Activated B cell treated with CpG ODN at 0.5 μM for 24 hours (primary cell): ENCODE measurements around the gene RBM20. TPM values are rescaled to one million over a fixed set of nuclear protein-coding genes. Genes with fewer than 3 reads are reported as not detected.

Experiments used
- ATAC-seq: fragments of 200-7000 bp; cut with Tn5 transposase; one replicate; pipeline ENCODE4 v1.10.0; 2021; ENCODE audit warnings: low read depth, mild to moderate bottlenecking, moderate library complexity
- CTCF ChIA-PET: fragments of 350-600 bp; sonication (Branson Sonifier 250); formaldehyde crosslinking; loops from one replicate; lab custom pipeline; 2021; ENCODE audit warnings: antibody characterized with exemption; lab: Charles Lee
- POLR2A ChIA-PET: fragments of 350-600 bp; sonication (Branson Sonifier 250); formaldehyde crosslinking; loops from one replicate; lab custom pipeline; 2021; ENCODE audit warnings: antibody characterized with exemption; lab: Charles Lee
- DNase-seq: peaks from one replicate; pipeline ENCODE4 v3.0.0; 2022
- H3K27ac Mint-ChIP-seq: one replicate; pipeline ENCODE4 v1.8.0; 2020; ENCODE audit warnings: mixed read lengths
- H3K27me3 Mint-ChIP-seq: one replicate; pipeline ENCODE4 v1.8.0; 2021; ENCODE audit warnings: mixed read lengths
- H3K36me3 Mint-ChIP-seq: one replicate; pipeline ENCODE4 v1.8.0; 2021; ENCODE audit warnings: low read depth, mixed read lengths
- H3K4me1 Mint-ChIP-seq: one replicate; pipeline ENCODE4 v1.8.0; 2021; ENCODE audit warnings: mixed read lengths
- H3K4me3 Mint-ChIP-seq: one replicate; pipeline ENCODE4 v1.8.0; 2020; ENCODE audit warnings: mild to moderate bottlenecking, mixed read lengths
- H3K9me3 Mint-ChIP-seq: one replicate; pipeline ENCODE4 v1.8.0; 2020; ENCODE audit warnings: mixed read lengths
- intact Hi-C: fragments of 100-400 bp; cut with micrococcal nuclease; formaldehyde crosslinking; loops from one replicate; pipeline ENCODE4 v1.15.1; 2024
- total RNA-seq: library from RNA; stranded (reverse); gene quantifications from 2 replicates; pipeline ENCODE4 v1.2.3, GENCODE V29; 2022
- TF ChIP-seq, protein P1 (sequence below): fragments of 200-600 bp; IDR thresholded peaks from one replicate; pipeline ENCODE4 v1.8.0; 2022; ENCODE audit warnings: antibody characterized with exemption, mild to moderate bottlenecking

RBM20 gene
- total RNA-seq, 1 donor from 2014 or later: 0.02 TPM

DNA sequence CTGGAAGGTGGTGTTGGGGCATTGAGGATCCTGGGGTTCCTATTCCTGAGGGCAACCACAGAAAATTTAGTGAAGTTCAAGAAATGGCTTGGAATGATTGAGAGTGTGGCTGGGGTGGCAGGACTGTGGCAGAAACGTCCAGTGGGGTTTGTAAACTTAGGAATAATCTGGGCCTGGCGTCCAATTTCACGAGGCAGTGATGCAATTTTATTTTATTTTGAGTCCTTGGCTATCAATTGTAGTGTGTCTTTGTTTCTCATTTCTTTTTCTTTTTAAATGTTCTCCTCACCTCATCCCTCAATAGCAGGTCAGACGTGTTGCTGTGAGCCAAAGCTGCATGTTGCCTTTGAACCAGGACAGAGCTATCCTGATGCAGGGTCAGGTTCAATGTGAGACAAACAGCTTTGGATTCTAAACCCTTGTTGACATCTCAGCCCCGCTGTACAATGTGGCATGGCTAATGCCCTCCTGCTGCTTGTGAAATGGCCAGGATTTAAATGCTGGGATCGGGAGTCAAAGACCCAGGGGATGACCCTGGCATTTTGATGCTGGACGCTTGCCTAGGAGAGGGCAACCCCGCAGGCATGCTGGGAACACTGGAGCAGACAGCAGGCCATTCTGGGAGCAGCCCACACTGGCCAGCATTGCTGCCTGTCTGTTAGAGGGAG is 64.8 kb downstream of the RBM20 start:
- H3K9me3 Mint-ChIP-seq: peaks cover 2% of the 10 kb centered on the region
- TF ChIP-seq, protein P1, sequence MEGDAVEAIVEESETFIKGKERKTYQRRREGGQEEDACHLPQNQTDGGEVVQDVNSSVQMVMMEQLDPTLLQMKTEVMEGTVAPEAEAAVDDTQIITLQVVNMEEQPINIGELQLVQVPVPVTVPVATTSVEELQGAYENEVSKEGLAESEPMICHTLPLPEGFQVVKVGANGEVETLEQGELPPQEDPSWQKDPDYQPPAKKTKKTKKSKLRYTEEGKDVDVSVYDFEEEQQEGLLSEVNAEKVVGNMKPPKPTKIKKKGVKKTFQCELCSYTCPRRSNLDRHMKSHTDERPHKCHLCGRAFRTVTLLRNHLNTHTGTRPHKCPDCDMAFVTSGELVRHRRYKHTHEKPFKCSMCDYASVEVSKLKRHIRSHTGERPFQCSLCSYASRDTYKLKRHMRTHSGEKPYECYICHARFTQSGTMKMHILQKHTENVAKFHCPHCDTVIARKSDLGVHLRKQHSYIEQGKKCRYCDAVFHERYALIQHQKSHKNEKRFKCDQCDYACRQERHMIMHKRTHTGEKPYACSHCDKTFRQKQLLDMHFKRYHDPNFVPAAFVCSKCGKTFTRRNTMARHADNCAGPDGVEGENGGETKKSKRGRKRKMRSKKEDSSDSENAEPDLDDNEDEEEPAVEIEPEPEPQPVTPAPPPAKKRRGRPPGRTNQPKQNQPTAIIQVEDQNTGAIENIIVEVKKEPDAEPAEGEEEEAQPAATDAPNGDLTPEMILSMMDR: no peak
- DNase-seq (no peak), ATAC-seq (no peak)
- H3K27me3 Mint-ChIP-seq: peaks cover 17% of the 10 kb centered on the region
- ChIA-PET POLR2A (interaction anchor here (0.7 kb wide), 1 partner anchor 256 kb away, joined by 3 read pairs; no protein-coding TSS in a partner anchor), CTCF (no interaction called here)
- intact Hi-C loops: no loop called here
- H3K27ac Mint-ChIP-seq: peak overlapping the region; percentile 2
- H3K36me3 Mint-ChIP-seq: no peaks in the 10 kb centered on the region
- H3K4me1 Mint-ChIP-seq: no peaks in the 10 kb centered on the region
- H3K4me3 Mint-ChIP-seq: no peak overlapping the region

DNA sequence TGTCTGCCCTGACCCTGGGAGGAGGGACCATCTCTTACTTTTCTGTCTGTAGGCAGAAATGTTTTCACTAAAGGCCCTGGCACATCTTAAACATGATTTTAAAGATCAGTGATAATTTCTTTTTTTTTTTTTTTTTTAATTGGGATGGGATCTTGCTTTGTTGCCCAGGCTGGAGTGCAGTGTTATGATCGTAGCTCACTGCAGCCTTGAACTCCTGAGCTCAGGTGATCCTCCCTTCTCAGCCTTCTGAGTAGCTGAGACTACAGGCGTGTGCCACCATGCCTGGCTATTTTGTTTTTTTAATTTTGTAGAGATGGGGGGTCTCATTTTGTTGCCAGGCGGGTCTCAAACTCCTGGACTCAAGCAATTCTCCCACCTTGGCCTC is 65.3 kb downstream of the RBM20 start:
- TF ChIP-seq, protein P1: no peak
- Mint-ChIP-seq H3K27ac (no peak overlapping the region), H3K4me1 (no peaks in the 10 kb centered on the region), H3K36me3 (no peaks in the 10 kb centered on the region), H3K27me3 (peaks cover 17% of the 10 kb centered on the region), H3K4me3 (no peak overlapping the region), H3K9me3 (peaks cover 1% of the 10 kb centered on the region)
- ATAC-seq: no peak
- CTCF ChIA-PET: no interaction called here
- POLR2A ChIA-PET: interaction anchor here (0.7 kb wide), 1 partner anchor 257 kb away, joined by 3 read pairs; no protein-coding TSS in a partner anchor
- no peak for DNase-seq
- intact Hi-C loops: no loop called here

DNA sequence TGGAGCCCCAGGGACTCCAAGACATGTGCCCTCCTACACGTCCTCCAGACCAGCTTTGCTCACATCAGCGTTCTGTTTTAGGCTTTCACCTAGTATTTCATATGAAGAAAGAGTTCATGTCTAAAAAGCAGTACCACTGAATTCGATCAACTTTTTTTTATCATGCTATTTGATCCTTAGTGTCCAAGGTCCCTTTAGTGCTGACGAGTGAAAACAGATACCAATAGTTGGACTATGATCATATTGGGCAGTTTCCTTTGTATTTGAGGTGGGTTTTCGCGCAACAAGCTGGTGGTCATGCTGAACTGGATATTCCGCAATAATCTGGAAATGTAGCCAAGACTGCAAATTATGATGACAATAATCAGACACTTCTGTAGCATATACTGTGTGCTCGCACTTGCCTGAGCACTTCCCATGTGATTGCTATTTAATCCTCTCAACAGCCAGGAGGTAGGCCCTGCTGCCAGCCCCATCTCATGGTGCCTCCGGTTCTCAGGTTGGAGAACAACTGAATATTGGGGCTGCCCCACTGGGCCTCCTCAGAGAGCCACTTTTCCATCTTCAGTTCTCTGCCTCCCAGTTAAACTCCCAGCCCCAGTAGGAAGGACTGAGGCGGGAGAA is 65.9 kb downstream of the RBM20 start:
- TF ChIP-seq, protein P1: no peak
- ATAC-seq (no peak), DNase-seq (no peak)
- Mint-ChIP-seq H3K4me1 (no peaks in the 10 kb centered on the region), H3K36me3 (no peaks in the 10 kb centered on the region), H3K4me3 (no peak overlapping the region), H3K27me3 (peaks cover 17% of the 10 kb centered on the region), H3K27ac (no peak overlapping the region), H3K9me3 (no peaks in the 10 kb centered on the region)
- ChIA-PET POLR2A (interaction anchor here (0.7 kb wide), 1 partner anchor 257 kb away, joined by 3 read pairs; no protein-coding TSS in a partner anchor), CTCF (no interaction called here)
- intact Hi-C loops: no loop called here

DNA sequence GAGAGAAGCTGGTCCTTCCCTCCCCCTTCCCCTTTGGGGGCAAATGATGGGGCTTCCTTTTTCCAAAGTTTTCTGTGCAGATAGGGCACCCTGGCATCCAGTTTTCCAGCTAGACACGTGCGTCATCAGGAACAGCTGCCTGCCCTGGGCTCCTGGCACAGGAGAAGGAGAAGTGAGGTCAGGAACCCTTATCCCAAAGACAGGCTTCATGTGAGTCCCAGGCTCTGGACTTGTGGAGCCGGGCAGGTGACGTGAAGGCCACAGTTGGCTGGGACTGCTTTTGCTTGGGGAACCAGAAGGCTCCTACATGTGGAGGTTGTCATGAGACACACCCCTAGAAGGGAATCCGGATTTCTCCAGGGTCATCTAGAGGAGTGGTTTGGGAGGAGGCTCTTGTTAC is 66.5 kb downstream of the RBM20 start:
- Mint-ChIP-seq H3K27ac (no peak overlapping the region), H3K4me3 (no peak overlapping the region), H3K4me1 (no peaks in the 10 kb centered on the region), H3K36me3 (no peaks in the 10 kb centered on the region), H3K27me3 (peaks cover 17% of the 10 kb centered on the region), H3K9me3 (no peaks in the 10 kb centered on the region)
- no peak for ATAC-seq
- TF ChIP-seq, protein P1: no peak
- DNase-seq: no peak
- ChIA-PET CTCF (no interaction called here), POLR2A (interaction anchor here (0.6 kb wide), 1 partner anchor 64 kb away, joined by 6 read pairs; no protein-coding TSS in a partner anchor)
- intact Hi-C loops: no loop called here

DNA sequence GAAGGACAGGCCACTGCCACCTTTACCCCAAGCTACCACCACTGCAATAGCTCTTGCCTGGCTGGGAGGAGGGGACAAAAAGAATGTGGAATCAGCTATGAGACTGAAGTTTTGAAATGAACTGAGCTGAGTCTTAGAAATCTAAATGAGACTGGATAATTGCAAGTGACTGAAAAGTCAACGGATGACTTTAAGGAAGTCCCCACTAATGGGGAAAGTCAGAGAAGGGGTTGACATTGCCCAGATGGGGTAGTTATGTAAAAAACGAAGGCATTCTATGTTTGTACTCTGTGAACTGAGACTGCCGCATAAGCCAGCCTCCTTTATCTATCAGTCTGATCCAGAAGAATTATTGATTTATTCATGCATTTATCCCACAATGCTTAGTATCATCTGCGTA is 67.2 kb downstream of the RBM20 start:
- DNase-seq (no peak), ATAC-seq (no peak)
- POLR2A ChIA-PET: interaction anchor here (0.6 kb wide), 1 partner anchor 63 kb away, joined by 6 read pairs; no protein-coding TSS in a partner anchor
- Mint-ChIP-seq H3K36me3 (no peaks in the 10 kb centered on the region), H3K27ac (no peak overlapping the region), H3K9me3 (no peaks in the 10 kb centered on the region), H3K4me1 (no peaks in the 10 kb centered on the region), H3K4me3 (no peak overlapping the region), H3K27me3 (peaks cover 14% of the 10 kb centered on the region)
- TF ChIP-seq, protein P1: no peak
- CTCF ChIA-PET: no interaction called here
- intact Hi-C loops: no loop called here
